HG03558 (cell line): ENCODE data around the gene SH3GLB1.

Experiments used
- ATAC-seq: cut with Tn5 transposase; IDR thresholded peaks from one replicate; pipeline ENCODE4 v1.9.1; 2021; ENCODE audit warnings: moderate number of reproducible peaks; ENCODE audit not compliant: unreplicated experiment; ENCODE audit errors: extremely low read depth

SH3GLB1 gene

GRCh38 chr1:86769065-86769464 lies 64.7 kb downstream of the SH3GLB1 start:
- ATAC-seq: no peak

- no peak for ATAC-seq
Measured at GRCh38 chr1:86773341-86774288, 69.2 kb downstream of the SH3GLB1 start.

GRCh38 chr1:86774305-86775295 lies 70.2 kb downstream of the SH3GLB1 start:
- ATAC-seq: no peak

DNA sequence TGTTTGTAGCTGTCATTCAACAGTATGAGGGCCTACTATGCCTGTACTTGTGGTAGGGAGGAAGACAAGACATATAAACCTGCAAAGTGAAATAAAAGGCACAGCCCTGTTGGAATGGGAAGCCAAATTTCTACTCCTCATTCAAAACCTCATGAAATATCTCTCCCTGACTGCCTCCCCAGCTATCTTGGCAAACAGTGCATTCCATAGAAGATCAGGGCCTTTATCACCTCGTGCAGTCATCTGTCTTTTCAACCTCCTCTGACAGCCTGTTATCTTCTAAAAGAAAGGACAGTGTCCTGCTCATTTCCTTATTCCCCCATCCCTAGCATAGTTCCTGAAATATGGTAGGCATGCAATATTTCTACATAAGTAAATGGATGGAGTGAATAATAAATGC lies 71.0 kb downstream of the SH3GLB1 start:
- no peak for ATAC-seq

DNA sequence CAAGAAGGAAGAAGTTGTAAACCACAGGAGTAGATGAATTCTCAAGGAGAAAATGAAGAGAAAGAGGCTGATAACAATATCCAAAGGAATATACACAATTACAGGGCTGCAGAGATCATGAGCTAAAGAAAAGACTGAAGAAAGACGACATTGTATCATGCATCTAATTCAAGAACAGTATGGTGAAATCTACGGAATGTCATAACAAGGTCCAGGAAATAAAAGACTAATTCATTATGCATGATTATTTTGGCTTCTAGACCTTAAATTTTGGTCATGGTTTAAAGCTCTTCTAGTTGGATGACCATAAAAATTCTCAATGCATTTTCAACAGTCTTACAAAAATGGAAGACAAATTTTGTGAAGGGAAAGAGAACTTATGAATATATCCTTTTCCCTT lies 71.7 kb downstream of the SH3GLB1 start:
- ATAC-seq: no peak

DNA sequence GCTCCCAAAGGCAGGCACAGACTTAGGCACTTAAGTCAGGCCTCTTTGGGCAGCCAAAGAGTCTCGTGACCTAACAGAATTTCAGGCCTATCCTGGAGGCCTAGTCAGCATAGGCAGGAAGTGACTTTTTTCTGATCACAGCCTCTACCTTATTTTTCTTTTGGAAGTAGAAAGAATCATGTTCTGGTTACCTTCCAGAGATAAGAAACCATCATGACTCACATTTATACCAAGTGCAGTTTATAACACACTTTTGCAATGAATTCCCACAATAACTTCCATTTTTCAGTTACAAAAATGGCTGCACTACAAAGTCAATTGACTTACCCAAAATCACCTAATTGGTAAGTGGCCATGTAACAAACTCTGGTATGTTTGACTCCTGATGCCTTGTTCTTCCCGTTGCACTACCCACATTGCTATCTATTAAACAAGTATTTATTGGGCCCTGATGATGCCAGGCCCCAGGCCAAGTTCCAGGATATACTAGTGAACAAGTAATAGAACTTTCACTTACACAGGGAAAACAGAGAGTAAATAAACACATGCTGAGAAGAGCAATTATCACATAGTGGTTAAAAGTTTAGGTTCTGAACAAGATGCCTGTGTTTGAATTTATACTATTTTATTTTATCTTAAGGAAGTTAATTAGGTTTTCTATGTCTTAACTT lies 74.3 kb downstream of the SH3GLB1 start:
- ATAC-seq: no peak

DNA sequence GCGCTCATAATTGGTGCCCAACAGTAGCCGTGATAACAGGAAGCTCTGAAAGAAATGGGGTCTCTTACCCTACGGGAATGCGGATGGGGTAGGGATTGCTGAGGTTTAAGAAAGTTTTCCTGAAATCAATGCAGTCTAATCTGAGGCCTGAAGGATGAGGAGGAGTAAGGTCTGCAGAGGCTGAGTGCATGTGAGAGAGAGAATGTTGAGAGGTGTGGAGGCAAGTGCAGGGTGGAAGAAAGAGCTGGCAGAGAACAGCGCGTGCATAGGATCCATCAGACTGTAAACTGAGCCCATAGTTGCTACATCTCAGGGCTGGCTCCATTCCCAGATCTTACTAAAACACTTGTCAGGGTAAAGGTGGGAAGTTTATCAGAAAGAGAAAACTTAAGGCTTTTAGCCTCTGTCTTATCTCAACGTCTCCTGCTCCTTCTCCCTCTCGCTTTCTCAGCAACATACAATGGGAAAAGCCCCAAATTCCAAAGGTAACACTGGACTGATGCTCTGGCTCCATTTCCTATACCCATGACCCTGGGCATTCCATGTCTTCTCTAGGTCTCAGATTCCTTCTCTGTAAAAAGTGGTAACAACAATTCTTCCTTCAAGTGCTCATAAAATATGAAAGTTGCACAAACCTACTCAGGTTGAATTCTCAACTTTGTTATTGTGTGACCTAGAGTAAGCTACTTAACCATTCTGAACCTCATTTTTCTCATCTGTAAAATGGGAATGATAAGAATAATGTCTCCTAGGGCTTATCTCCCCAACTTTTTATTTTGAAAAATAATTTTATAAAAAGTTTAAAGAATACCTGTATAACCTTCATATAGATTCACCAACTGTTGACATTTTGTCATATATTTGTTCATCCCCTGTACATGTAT lies 75.2 kb downstream of the SH3GLB1 start:
- no peak for ATAC-seq

DNA sequence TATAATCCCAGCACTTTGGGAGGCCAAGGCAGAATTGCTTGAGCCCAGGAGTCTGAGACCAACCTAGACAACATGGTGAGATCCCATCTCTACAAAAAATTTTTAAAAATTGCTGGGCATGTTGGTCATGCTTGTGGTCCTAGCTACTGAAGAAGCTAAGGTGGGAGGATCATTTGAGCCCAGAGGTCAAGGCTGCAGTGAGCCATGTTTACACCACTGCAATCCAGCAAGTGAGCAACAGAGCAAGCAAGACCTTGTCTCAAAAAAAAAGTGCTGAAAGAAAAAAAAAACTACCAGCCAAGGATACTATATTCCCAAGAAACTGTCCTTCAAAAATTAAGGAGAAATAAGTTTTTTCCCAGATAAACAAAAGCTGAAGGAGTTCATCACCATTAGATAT lies 78.1 kb downstream of the SH3GLB1 start:
- no peak for ATAC-seq

DNA sequence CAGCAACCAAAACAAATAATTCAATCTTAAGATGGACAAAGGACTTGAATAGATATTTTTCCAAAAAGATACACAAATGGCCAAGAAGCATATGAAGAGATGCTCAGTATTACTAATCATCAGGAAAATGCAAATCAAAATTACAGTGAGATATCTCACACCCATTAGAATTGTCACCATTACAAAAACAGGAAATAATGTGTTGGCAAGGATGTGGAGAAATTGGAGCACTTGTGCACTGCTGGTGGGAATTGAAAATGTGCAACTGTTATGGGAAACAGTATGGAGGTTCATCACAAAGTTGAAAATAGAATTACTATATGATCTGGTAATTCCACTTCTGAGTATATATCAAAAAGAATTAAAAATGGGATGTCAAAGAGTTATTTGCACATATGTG lies 83.2 kb downstream of the SH3GLB1 start:
- no peak for ATAC-seq

DNA sequence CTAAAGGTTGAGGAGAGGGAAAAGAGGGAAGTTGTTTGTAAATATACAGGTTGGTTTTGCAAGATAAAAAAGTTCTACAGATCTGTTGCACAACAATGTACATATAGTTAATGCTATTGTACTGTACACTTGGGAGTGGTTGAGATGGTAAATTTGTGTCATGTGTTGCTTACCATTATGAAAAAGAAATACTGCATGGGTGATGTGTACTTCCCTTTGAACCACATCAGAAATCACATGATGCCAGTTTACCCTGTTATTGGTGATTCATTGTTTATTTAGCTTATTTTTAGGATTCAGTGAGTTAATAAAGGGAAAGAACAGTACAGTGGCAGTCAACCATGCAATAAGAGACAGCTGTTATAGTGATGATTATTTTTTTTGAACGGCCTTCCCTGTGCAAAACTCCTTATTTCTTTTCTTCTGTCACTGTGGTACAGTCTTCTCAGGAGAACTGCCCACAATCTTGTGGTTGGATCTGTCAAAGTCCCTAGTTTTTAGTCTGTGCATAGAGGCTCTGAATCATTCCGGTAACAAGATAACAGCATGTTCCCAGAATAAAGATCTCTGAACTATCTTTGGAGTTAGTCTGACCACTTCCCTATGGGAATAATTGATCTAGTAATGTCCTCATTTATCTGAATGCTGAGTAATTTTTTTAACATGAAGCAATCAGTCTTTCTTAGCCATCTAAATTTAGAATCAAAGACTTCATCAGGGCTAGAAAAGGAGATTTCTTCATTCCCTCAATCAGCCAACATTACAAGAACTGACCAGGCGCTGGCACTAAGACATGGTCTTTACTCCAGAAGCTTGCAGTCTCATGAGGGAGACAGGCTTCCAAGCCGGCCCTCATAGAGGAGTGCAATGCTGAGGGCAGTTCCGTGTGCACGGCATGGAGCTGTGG lies 84.2 kb downstream of the SH3GLB1 start:
- ATAC-seq: no peak

GRCh38 chr1:86795316-86795715 lies 90.9 kb downstream of the SH3GLB1 start:
- no peak for ATAC-seq
